Activated T-helper 9 cell treated with anti-CD3 and anti-CD28 coated beads, Interleukin-2, amount 50 U/mL, for 16 hours (primary cell): ENCODE measurements around the gene DRD2.
"Not testable (repeated sequence)": the region's sequence is repeated elsewhere in the genome, so short reads cannot be mapped to it uniquely, and the experiment has no call there.

ENCODE experiments used
- DNase-seq: peaks from one replicate; pipeline ENCODE4 v3.0.0-alpha.2; 2020; ENCODE audit warnings: low read depth

DRD2 gene

DNA sequence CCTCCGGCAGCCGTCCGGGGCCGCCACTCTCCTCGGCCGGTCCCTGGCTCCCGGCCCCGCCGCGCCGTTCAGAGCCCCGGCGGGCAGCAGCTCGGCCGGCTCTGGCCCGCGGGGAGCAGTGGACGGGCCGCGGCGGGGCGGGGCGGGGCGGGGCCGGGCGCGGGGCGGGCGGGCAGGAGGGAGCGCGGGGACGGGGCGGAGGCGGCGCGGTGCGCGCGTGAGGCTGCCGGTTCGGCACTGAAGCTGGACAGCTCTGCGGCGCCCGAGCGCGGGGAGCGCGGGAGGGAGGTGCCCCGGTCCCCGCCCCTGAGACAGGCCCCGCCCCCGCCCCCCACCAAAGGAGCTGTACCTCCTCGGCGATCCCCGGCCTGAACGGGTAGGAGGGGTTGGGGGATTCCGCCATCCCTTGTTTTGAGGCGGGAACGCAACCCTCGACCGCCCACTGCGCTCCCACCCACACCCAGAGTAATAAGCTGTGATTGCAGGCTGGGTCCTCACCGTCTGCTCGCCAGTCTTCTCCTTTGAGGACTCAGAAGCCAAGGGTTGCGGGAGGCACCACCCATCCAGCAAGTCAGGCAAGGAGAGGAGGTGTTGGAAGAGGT lies at the start of gene DRD2:
TSS of gene DRD2 (minus strand) at position 239 of the 602 bp plus-strand sequence. CDS start 50,747 bp downstream, outside the sequence.
- DNase-seq = no peak

DNA sequence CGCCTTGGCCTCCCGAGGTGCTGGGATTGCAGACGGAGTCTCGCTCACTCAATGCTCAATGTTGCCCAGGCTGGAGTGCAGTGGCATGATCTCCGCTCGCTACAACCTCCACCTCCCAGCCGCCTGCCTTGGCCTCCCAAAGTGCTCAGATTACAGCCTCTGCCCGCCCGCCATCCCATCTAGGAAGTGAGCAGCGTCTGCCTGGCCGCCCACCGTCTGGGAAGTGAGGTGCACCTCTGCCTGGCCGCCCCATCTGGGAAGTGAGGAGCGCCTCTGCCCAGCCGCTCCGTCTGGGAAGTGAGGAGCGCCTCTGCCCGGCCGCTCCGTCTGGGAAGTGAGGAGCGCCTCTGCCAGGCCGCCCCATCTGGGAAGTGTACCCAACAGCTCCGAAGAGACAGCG lies 48.7 kb upstream of the DRD2 start:
- DNase-seq = not testable (repeated sequence)

DNA sequence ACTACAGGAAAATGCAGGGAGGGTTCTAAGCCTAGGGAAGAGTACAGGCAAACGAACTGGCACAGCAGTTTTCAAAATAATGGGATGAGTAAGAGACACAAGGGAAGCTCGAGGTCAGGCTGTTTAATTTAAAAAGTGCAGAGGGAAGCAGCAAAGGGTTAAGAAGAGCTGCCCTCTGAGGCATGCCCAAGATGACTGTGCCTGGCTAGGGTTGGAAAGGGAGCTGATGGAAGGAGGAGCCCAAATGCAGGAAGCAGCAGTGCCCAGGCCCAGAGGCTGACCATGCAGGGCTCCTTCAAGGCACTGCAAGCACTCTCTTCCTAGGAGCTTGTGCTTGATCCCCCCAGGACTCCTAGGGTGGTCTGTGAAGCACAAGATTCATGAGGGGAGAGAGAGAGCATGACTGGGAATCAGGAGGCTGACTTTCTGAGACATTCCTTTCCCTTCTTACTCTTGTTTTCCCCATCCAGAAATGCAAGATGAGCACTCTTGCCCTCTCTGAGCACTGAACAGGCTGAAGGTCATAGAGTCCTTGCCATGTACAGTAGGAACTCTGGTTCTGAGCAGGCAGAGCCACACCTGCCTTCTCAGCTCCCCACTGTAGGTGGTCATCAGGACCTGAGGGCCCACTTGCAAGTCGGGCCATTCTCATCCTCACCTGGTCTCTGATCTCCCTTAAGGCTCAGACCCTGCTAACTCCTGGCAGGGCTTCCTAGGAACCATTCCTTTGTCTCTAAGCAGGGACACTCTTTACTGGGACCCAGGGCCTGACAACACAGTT lies 46.7 kb upstream of the DRD2 start:
- DNase-seq = no peak

- DNase-seq = no peak
Measured at GRCh38 chr11:113519989-113520613, 44.9 kb upstream of the DRD2 start.

DNA sequence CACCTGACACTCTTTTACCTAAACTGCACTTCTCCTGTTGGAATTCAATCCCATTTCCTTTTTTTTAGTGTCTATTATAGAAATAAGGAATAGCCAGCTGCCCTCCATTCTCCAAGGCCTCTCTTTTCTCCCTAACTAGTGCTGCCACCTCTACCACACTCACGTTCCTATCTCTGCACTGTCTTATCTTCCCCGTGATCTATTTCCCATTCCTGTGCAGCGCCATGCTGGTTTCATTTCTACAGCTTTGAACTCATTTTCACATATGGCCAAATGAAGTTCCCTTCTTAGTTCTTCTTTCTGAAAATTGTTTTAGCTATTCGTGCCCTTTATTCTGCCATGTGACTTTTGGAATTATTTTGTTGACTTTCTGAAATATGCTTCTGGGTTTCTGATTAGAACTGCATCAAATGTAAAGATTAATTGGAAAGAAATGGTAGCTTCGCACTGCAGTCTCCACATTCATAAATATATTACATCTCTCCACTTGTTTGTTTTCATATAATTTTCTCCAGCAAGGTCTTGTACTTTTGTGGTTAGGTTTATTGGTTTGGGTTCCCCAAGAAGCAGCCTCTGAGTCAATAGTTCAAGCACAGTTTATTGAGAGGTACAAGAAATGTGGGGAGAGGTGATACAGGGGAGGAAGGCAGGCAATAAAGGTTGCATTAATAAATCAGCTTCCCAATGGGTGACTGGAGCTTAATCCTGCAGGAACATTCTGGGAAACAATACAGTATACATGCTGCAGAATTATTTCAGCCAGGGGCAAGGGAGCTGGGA lies 43.7 kb upstream of the DRD2 start:
- DNase-seq = no peak

- DNase-seq = no peak
Measured at GRCh38 chr11:113517361-113517760, 42.2 kb upstream of the DRD2 start.

DNA sequence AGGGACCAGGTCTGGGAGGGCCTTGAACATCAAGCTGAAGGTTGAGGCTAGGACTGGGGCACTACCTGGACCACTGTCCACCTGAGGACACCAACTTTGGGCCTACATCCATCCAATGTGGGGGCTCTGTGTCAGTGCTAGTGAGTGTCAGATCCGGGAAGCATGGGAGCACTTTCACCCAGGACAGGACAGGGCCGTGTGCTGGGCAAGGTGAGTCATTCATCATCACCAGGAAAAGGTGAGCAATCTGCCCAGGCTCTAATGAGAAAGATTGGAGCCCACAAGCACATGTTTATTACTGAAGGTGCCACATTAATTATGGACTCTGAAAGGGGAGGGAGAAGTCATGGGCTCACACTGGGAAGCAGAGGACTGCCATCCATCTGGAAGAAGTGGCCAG lies 39.7 kb upstream of the DRD2 start:
- no peak for DNase-seq

GRCh38 chr11:113507341-113507740 lies 32.1 kb upstream of the DRD2 start:
- no peak for DNase-seq

DNA sequence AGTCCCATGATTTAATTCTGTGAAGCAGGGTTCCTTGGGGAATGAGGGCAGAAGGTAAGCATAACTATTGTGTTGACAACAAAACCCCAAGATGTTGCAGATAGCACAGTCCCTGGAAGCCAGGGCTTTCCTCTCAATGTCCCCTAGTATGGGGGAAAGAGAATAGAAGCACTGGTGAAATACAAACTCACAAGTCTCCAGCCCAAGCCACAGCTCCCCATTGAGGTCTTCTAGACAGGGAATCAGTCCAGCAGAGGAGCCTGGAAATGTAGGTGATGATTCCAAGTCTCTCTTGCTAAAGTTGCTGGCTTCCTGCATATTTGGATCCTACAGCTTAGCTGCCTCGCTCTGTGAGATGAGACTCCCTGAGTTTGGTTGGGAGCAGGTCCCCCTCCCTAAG lies 31.7 kb upstream of the DRD2 start:
- no peak for DNase-seq

GRCh38 chr11:113506461-113506860 lies 31.3 kb upstream of the DRD2 start:
- DNase-seq = no peak

- DNase-seq = no peak
Measured at GRCh38 chr11:113505541-113506375, 30.6 kb upstream of the DRD2 start.

- no peak for DNase-seq
Measured at GRCh38 chr11:113505046-113505445, 29.8 kb upstream of the DRD2 start.

- DNase-seq = no peak
Measured at GRCh38 chr11:113504586-113504985, 29.4 kb upstream of the DRD2 start.

DNA sequence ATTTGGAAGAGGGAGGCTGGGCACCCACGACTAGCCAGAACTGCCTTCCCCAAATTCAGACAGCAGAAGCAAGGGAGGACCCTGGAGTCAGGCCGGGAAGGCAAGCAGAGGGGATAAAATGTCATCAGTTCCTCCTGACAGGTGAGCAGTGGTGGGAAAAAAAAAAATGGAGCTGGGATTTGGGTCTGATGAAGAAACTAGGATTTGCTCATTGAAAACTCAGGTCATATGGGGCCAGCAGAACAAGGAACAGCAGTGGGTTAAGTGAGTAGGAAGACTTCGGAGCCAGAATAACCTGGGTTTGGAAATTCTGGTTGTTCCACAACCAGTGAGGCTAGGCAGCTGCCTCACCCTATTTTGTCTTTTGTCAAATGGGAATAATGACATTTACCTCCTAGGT lies 28.9 kb upstream of the DRD2 start:
- DNase-seq = no peak

DNA sequence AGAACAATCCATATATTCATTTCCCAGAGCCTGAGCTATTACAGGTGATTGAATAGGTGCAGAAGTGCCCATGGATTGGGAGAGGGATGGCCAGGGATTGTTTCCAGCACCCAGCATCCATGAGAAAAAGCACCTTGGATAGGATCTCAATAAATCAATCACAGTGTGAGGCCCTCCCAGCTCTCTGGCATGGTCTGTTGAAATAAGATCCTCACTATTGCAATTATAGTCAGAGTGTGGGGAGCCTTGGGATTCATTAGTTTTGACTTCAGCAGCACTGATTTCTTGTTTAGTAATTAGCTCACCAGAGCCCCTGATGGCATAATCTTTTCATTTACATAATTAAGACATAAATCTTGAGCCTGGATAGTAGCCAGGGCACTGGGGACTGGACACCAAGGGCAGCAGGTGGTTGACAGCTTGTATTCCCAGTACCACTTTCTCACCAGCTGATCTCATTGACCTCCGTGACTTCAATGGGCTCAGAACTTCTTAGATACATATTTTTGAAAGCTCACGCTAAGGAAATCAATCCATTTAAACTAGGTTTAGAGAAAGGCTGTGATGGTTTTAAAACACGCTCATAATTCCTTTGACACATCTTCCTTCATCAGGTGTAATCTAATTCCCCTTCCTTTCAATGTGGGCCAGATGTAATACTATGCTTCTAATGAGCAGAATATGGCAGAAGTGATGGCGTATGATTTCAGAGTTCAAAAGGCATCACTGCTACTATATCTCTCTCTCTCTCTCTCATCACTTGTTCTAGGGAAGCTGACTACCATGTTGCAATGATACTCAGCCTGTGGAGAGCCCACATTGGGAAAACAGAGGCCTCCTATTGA lies 22.1 kb upstream of the DRD2 start:
- DNase-seq = no peak

DNA sequence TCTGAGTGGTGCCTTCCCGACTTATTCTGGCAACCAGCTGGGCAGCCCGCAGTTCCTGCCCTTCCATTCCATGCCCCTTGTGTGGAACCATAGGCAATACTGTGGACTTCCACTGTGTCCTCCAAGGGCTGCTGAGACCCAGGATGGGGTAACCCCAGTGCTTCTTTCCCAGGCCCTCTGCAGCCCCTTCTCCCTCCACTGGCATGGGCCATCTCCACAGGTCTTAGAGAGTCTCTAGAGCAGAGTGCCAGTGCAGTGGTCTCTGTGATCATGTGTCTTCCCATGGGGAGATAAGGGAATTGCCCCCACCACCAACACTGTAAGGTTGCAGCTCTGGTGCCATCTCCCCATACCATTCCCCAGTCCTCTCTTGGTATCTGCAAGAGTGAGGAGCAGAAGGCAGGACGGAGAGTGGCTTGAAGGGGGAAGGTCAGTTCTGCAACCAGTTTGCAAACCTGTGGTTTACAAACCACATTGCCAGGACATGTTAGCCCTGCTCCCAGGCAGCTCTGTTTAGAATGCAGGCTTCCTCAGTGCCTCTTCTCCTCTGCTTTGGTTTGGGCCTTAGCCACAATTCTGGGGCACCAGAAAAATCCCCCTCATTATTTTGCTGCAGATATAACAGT lies 20.9 kb upstream of the DRD2 start:
- DNase-seq = no peak

DNA sequence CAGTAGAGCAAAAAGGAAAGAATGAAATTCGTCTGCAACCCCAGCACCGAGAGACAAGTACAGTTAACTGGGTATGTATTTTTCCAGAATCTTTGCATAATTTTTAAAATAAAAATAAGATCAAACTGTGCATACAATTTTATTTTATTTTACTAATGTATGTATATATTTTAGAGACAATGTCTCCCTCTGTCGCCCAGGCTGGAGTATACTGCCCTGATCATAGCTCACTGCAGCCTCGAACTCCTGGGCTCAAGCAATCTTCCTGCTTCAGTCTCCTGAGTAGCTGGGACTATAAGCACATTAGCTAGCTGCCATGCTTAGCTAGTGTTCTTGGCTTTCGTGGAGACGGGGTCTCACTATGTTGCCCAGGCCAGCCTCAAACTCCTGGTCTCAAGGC lies 18.8 kb upstream of the DRD2 start:
- DNase-seq = no peak

- no peak for DNase-seq
Measured at GRCh38 chr11:113493206-113493605, 18.0 kb upstream of the DRD2 start.

DNA sequence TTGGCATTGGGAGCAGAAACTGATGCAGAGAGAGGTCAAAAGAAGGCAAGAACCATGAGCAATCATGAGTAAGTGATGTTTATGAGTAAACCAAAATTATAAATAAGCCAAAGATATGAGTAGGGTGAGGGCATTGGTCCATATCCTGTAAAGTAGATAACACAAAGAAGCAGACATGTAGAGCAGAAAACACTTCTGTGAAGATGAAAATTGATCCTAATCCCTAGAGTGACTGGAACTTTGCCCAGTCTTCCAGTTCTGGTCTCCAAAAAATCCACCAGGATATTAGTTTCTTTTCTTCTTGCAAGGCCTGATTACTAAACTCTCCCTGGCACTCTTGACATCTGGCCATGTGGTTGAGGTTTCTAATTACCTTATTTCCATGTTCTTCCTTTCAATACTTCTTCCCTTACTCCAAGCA lies 13.7 kb upstream of the DRD2 start:
- no peak for DNase-seq

DNA sequence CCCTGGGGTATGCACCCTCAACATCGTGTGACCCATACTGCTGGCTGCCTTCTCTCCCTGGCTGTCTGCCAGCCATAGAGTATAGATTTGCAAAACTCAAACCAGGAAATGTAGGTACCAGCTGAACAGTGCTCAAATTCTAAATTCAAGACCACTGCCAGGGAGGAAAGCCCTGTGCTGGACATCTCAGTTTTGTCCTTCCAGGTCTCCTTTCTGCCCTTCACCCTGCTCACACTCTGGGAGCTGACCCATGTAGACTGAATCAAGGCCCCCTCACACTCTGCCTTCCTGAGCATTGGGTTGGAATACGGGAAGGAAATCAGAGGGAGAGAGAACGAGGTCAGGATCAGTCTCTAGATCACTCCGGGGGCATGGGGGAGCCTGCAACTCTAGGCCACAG lies 12.4 kb upstream of the DRD2 start:
- no peak for DNase-seq
